ENCODE measurements around the gene ADARB1.

DNA sequence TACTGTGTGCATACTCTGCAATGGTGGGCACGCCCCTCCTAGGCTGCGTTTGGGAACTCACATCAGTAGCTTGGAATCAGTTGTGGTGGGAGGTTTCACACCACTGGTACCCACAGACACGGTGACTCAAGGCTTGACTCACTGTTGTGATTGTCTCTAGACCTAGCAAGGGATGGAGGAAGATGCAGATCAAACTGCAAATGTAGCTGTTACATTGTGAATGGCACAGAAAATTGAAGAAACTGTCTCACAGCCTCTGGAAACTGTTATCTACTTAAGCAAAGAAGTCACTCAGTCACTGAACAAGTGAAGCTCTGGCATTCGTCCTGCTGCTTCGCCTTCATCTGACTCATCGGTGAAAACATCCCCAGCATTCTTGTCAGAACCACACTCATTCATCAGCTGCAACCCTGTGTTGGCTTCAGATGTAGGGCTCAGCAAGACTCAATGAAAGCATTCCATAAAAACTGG lies 153.8 kb downstream of the ADARB1 start:
- no peak for TF ChIP-seq ELF4 (CRISPR knock-in tag; IDR thresholded peaks at IDR 0.05; ENCODE audit: low read depth)
- TF ChIP-seq, protein P1, sequence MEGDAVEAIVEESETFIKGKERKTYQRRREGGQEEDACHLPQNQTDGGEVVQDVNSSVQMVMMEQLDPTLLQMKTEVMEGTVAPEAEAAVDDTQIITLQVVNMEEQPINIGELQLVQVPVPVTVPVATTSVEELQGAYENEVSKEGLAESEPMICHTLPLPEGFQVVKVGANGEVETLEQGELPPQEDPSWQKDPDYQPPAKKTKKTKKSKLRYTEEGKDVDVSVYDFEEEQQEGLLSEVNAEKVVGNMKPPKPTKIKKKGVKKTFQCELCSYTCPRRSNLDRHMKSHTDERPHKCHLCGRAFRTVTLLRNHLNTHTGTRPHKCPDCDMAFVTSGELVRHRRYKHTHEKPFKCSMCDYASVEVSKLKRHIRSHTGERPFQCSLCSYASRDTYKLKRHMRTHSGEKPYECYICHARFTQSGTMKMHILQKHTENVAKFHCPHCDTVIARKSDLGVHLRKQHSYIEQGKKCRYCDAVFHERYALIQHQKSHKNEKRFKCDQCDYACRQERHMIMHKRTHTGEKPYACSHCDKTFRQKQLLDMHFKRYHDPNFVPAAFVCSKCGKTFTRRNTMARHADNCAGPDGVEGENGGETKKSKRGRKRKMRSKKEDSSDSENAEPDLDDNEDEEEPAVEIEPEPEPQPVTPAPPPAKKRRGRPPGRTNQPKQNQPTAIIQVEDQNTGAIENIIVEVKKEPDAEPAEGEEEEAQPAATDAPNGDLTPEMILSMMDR (IDR thresholded peaks at IDR 0.05): no peak
- no peak for TF ChIP-seq TP53 (CRISPR knock-in tag; IDR thresholded peaks at IDR 0.05)
- TF ChIP-seq MYBL2 (CRISPR knock-in tag; IDR thresholded peaks at IDR 0.05): no peak
- no peak for TF ChIP-seq CREB1 (CRISPR knock-in tag; IDR thresholded peaks at IDR 0.05)
- TF ChIP-seq, protein P2, sequence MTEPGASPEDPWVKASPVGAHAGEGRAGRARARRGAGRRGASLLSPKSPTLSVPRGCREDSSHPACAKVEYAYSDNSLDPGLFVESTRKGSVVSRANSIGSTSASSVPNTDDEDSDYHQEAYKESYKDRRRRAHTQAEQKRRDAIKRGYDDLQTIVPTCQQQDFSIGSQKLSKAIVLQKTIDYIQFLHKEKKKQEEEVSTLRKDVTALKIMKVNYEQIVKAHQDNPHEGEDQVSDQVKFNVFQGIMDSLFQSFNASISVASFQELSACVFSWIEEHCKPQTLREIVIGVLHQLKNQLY (CRISPR knock-in tag; IDR thresholded peaks at IDR 0.05): no peak

Data from WTC11 (cell line).